Omental fat pad (tissue), 4 donors: ENCODE measurements around the gene C9orf40. TPM values are rescaled to one million over a fixed set of nuclear protein-coding genes. Genes with fewer than 3 reads are reported as not detected.

Experiments
- ATAC-seq: fragments of 150-250 bp; one replicate; pipeline ENCODE4 v1.9.1; 2016; ENCODE audit warnings: mild to moderate bottlenecking, moderate library complexity; ENCODE audit not compliant: low FRiP score
- DNase-seq: peaks from one replicate; pipeline ENCODE4 v3.0.0-alpha.2; 2019; ENCODE audit warnings: low spot score
- CTCF ChIP-seq, 3 donors: fragments of 450-650 bp; IDR thresholded peaks; one replicate each; pipeline ENCODE4 v1.5.1; 2016 to 2017; ENCODE audit warnings: antibody characterized with exemption in 3 of 3, mild to moderate bottlenecking in 3 of 3, moderate library complexity in 2 of 3
- total RNA-seq, 4 donors: library from RNA; depleted of rRNA; stranded (reverse); fragments of >200 nt; gene quantifications; one replicate each; pipeline ENCODE4 v1.1.0, GENCODE V29; 2016

The C9orf40 gene
- total RNA-seq, 4 donors from 2014 or later = 2.1 to 5.5 (median 3.0) TPM

GRCh38 chr9:74908665-74909064 lies 44.0 kb downstream of the C9orf40 start:
- no peak for ATAC-seq
- TF ChIP-seq CTCF (IDR thresholded peaks at IDR 0.05) = no peak

GRCh38 chr9:74907085-74907484 lies 45.6 kb downstream of the C9orf40 start:
- DNase-seq (no peak), ATAC-seq (no peak)
- TF ChIP-seq CTCF (IDR thresholded peaks at IDR 0.05) = no peak

More at GRCh38 chr9:74908665-74909064, 44.0 kb downstream of the C9orf40 start:
- DNase-seq = no peak

GRCh38 chr9:74901001-74901400 lies 51.7 kb downstream of the C9orf40 start:
- no peak for TF ChIP-seq CTCF (IDR thresholded peaks at IDR 0.05)
- DNase-seq = no peak
- ATAC-seq = no peak

Other genes with a start within 250 kb of the C9orf40 start
- gene TRPM6, start 65.0 kb downstream of the C9orf40 start, total RNA-seq = 1 to 10 TPM; 1.1 to 3.9 (median 1.6) TPM
- 10 to 100 TPM; 14.7 to 20.0 (median 19.4) TPM for gene CARNMT1, start 75.4 kb upstream of the C9orf40 start, total RNA-seq
- gene NMRK1, start 135.2 kb upstream of the C9orf40 start, total RNA-seq = 10 to 100 TPM; 13.6 to 42.6 (median 24.0) TPM
- gene OSTF1, start 135.6 kb upstream of the C9orf40 start, total RNA-seq = 10 to 100 TPM; 30.7 to 58.6 (median 37.3) TPM